Endothelial cell of umbilical vein (primary cell): ENCODE results near the gene YAP1. TPM values are rescaled to one million over a fixed set of nuclear protein-coding genes. Genes with fewer than 3 reads are reported as not detected.

Experiments
- BruUV-seq: library from RNA; stranded (reverse); fragments of 400-500 nt; replicated peaks from 2 replicates; lab custom pipeline; 2021; lab: Mats Ljungman, UMichigan
- CTCF ChIA-PET: fragments of 300-600, 350-600 bp; sonication (Branson Sonifier 250); formaldehyde crosslinking; loops from one replicate; lab custom pipeline; 2021; ENCODE audit warnings: antibody characterized with exemption, inconsistent platforms; lab: Charles Lee
- POLR2A ChIA-PET: fragments of 300-600, 350-600 bp; sonication (Branson Sonifier 250); formaldehyde crosslinking; loops from one replicate; lab custom pipeline; 2021; ENCODE audit warnings: antibody characterized with exemption, inconsistent platforms; lab: Charles Lee
- DNase-seq: peaks from one replicate; pipeline ENCODE4 v3.0.0-alpha.2; 2011; ENCODE audit warnings: low read depth, low spot score
- FAIRE-seq: peaks from 2 replicates; lab custom pipeline; 2011; peaks lifted over from hg19 to GRCh38; lab: Jason Lieb, UNC
- H2AFZ ChIP-seq: 2 replicates; pipeline ENCODE4 v1.6.0; 2012; ENCODE audit warnings: low read depth, low read length, control low read depth, inconsistent platforms
- H3K27ac ChIP-seq: 2 replicates; pipeline ENCODE4 v1.5.1; 2011; ENCODE audit warnings: low read depth, mild to moderate bottlenecking, control low read depth, low read length, moderate library complexity; ENCODE audit not compliant: insufficient read depth
- H3K27me3 ChIP-seq, 2 experiments: 2 replicates each; pipeline versions ENCODE4 v1.6.0 to v1.6.1; 2011; ENCODE audit warnings: low read length in 2 of 2, mixed read lengths in 1 of 2; ENCODE audit not compliant: control insufficient read depth in 2 of 2, insufficient read depth in 2 of 2
- H3K36me3 ChIP-seq, 2 experiments: 2 replicates in 1 of 2; 3 replicates in 1 of 2; pipeline ENCODE4 v1.5.1; 2011; ENCODE audit warnings: low read length in 2 of 2, mild to moderate bottlenecking in 1 of 2, moderate library complexity in 1 of 2; ENCODE audit not compliant: control insufficient read depth in 2 of 2, insufficient read depth in 2 of 2; ENCODE audit errors: extremely low read depth in 1 of 2
- H3K4me1 ChIP-seq: 3 replicates; pipeline ENCODE4 v1.5.1; 2011; ENCODE audit warnings: mild to moderate bottlenecking, low read length; ENCODE audit not compliant: control insufficient read depth, insufficient read depth; ENCODE audit errors: extremely low read depth
- H3K4me2 ChIP-seq: 2 replicates; pipeline ENCODE4 v1.6.1; 2011; ENCODE audit warnings: low read length, control low read depth, mixed read lengths; ENCODE audit not compliant: insufficient read depth
- H3K4me3 ChIP-seq, 3 experiments: fragments of 200-600 bp in 1 of 3; sonication (generic), shearing (Covaris generic) in 1 of 3; replicated peaks in 1 of 3; 2 replicates each; pipeline ENCODE4 v1.5.1; 2011 to 2016; ENCODE audit warnings: control low read depth in 3 of 3, low read length in 3 of 3, mild to moderate bottlenecking in 2 of 3, inconsistent platforms in 1 of 3, low read depth in 1 of 3, moderate library complexity in 1 of 3; ENCODE audit not compliant: insufficient read depth in 1 of 3
- H3K79me2 ChIP-seq: 2 replicates; pipeline ENCODE4 v1.6.0; 2012; ENCODE audit warnings: low read length, inconsistent platforms; ENCODE audit not compliant: control insufficient read depth, insufficient read depth
- H3K9ac ChIP-seq: replicated peaks from 2 replicates; pipeline ENCODE3; 2011; ENCODE audit warnings: low read length, control low read depth; ENCODE audit not compliant: insufficient read depth; ENCODE audit errors: extremely low read depth
- H3K9me1 ChIP-seq: replicated peaks from 3 replicates; pipeline ENCODE4 v1.6.0; 2011; ENCODE audit warnings: mild to moderate bottlenecking, low read length; ENCODE audit not compliant: control insufficient read depth, insufficient read depth; ENCODE audit errors: extremely low read depth
- H3K9me3 ChIP-seq: replicated peaks from 2 replicates; pipeline ENCODE4 v1.5.1; 2012; ENCODE audit warnings: low read length, inconsistent platforms; ENCODE audit not compliant: control insufficient read depth, insufficient read depth
- H4K20me1 ChIP-seq: replicated peaks from 2 replicates; pipeline ENCODE3; 2011; ENCODE audit warnings: mild to moderate bottlenecking, low read length; ENCODE audit not compliant: control insufficient read depth, insufficient read depth; ENCODE audit errors: extremely low read depth
- CTCF ChIP-seq, 2 donors: IDR thresholded peaks; 1 replicate in 1 of 2; 2 replicates in 1 of 2; pipeline ENCODE4 v1.5.1; 2011; ENCODE audit warnings: low read length in 2 of 2, mild to moderate bottlenecking in 2 of 2, moderate library complexity in 2 of 2, control low read depth in 1 of 2, inconsistent platforms in 1 of 2, low read depth in 1 of 2; ENCODE audit not compliant: insufficient read depth in 1 of 2; ENCODE audit errors: extremely low read depth in 1 of 2
- EZH2 ChIP-seq: IDR thresholded peaks from 2 replicates; pipeline ENCODE4 v1.6.1; 2012; ENCODE audit warnings: borderline replicate concordance, low read depth, mild to moderate bottlenecking, moderate library complexity, low read length, inconsistent platforms; ENCODE audit not compliant: severe bottlenecking
- FOS ChIP-seq: IDR thresholded peaks from 2 replicates; pipeline ENCODE4 v1.6.1; 2011; ENCODE audit warnings: mild to moderate bottlenecking, low read length, moderate library complexity, borderline replicate concordance; ENCODE audit not compliant: insufficient read depth
- GATA2 ChIP-seq: IDR thresholded peaks from 2 replicates; pipeline ENCODE4 v1.7.0; 2011; ENCODE audit warnings: low read depth, mild to moderate bottlenecking, moderate library complexity, mixed read lengths, low read length; ENCODE audit not compliant: insufficient read length, insufficient read depth
- JUN ChIP-seq: IDR thresholded peaks from 2 replicates; pipeline ENCODE4 v1.6.1; 2011; ENCODE audit warnings: borderline replicate concordance, low read depth; ENCODE audit not compliant: insufficient read length, insufficient read depth
- MAX ChIP-seq: IDR thresholded peaks from 2 replicates; pipeline ENCODE4 v1.6.1; 2011; ENCODE audit not compliant: insufficient read depth, insufficient read length
- MYC ChIP-seq: IDR thresholded peaks from one replicate; pipeline ENCODE4 v1.6.1; 2011; ENCODE audit warnings: mild to moderate bottlenecking, low read depth, low read length
- POLR2A ChIP-seq: IDR thresholded peaks from 2 replicates; pipeline ENCODE4 v1.6.1; 2012; ENCODE audit warnings: low read depth, mild to moderate bottlenecking, control low read depth, low read length
- POLR2AphosphoS5 ChIP-seq: IDR thresholded peaks from 2 replicates; pipeline ENCODE4 v1.6.1; 2012; ENCODE audit warnings: low read depth, mild to moderate bottlenecking, control low read depth, low read length, moderate library complexity; ENCODE audit not compliant: insufficient read depth
- dilution Hi-C: fragments of 300-500 bp; cut with MboI; formaldehyde crosslinking; loops from one replicate; pipeline ENCODE4 v1.15.0; 2019; ENCODE audit warnings: low sequenced_read_pairs; ENCODE audit not compliant: extremely low pct_ligation_motif_present
- intact Hi-C: fragments of 100-400 bp; cut with micrococcal nuclease; formaldehyde crosslinking; loops from one replicate; pipeline ENCODE4 v1.10.0; 2022
- polyA plus RNA-seq, 4 experiments: library from polyadenylated mRNA; depleted of rRNA in 3 of 4; stranded (reverse) in 3 of 4; unstranded in 1 of 4; fragments of >200 nt; gene quantifications; 2 replicates each; pipeline versions ENCODE4 v1.2.1 to v1.2.3, GENCODE V29; 2011 to 2012; ENCODE audit warnings: missing spikeins in 1 of 4
- total RNA-seq: library from RNA; stranded (reverse); gene quantifications from 2 replicates; pipeline ENCODE4 v1.2.3, GENCODE V29; 2021

YAP1 gene
- total and polyA plus RNA-seq, 2 donors (not counting 3 experiments of a cell fraction or from before 2014, with no cell fraction given) = 32.6 to 48.9 TPM

GRCh38 chr11:102276783-102277182, 166.5 kb downstream of the YAP1 start:
- no peaks in the 10 kb centered on the region for H3K79me2 ChIP-seq
- H3K27me3 ChIP-seq = peaks cover 3 to 5% of the 10 kb centered on the region in 2 experiments
- peaks cover 10% of the 10 kb centered on the region for H3K4me1 ChIP-seq
- dilution Hi-C loops (no loop called here), intact Hi-C loops (no loop called here)
- H2AFZ ChIP-seq = no peak overlapping the region
- H3K27ac ChIP-seq = no peak overlapping the region
- peak; percentile 78 for FAIRE-seq
- TF ChIP-seq JUN (peak; percentile 9), EZH2 (no peak), MAX (no peak)
- no peak overlapping the region for H3K9ac ChIP-seq
- no peak overlapping the region for H3K4me3 ChIP-seq
- CTCF ChIA-PET = interaction anchor here (1.0 to 2.2 kb wide), 2 partner anchors 9 to 65 kb away, joined by 4 to 6 read pairs; no protein-coding TSS in a partner anchor
- H3K9me3 ChIP-seq = no peaks in the 10 kb centered on the region
- peak; percentile 51 for DNase-seq
- POLR2A ChIA-PET = no interaction called here
- no peaks in the 10 kb centered on the region for H4K20me1 ChIP-seq
- H3K9me1 ChIP-seq = no peaks in the 10 kb centered on the region
- peak overlapping the region; percentile 25 for H3K4me2 ChIP-seq
- no peaks in the 10 kb centered on the region for H3K36me3 ChIP-seq
- BruUV-seq = no TSS peak

GRCh38 chr11:102279641-102280170, 169.5 kb downstream of the YAP1 start:
- peak; percentile 33 for DNase-seq
- CTCF ChIA-PET = interaction anchor here (0.8 to 2.2 kb wide), 7 partner anchors 9 to 218 kb away, joined by 3 to 14 read pairs (median 3); no protein-coding TSS in a partner anchor

More at GRCh38 chr11:102279641-102280170, 169.5 kb downstream of the YAP1 start:
- no peak for FAIRE-seq
- no peak for TF ChIP-seq JUN
- TF ChIP-seq POLR2A = no peak
- TF ChIP-seq POLR2AphosphoS5 = no peak
- TF ChIP-seq FOS = no peak
- TF ChIP-seq MAX = no peak
- no peak for TF ChIP-seq GATA2
- TF ChIP-seq MYC = no peak
- TF ChIP-seq CTCF (IDR thresholded peaks at IDR 0.05; ENCODE audit: extremely low read depth in 1 of 2, insufficient read depth in 1 of 2, low read depth in 1 of 2, low read length in 2 of 2) = no peak
- BruUV-seq = no TSS peak
- Histone ChIP-seq H3K4me2 (no peak overlapping the region), H2AFZ (peak overlapping the region; percentile 17), H3K9me1 (no peaks in the 10 kb centered on the region), H3K27ac (no peak overlapping the region), H4K20me1 (no peaks in the 10 kb centered on the region), H3K79me2 (no peaks in the 10 kb centered on the region), H3K27me3 (no peaks in the 10 kb centered on the region), H3K9me3 (no peaks in the 10 kb centered on the region), H3K9ac (no peak overlapping the region), H3K36me3 (no peaks in the 10 kb centered on the region), H3K4me3 (no peak overlapping the region), H3K4me1 (peaks cover 10% of the 10 kb centered on the region)
- intact Hi-C loops = no loop called here
- POLR2A ChIA-PET = no interaction called here
- dilution Hi-C loops = no loop called here
